Ovary (tissue), 3 donors: ENCODE results near the gene DNAJB14.

ENCODE experiments used
- CTCF ChIP-seq, 3 donors: fragments of 450-650 bp in 2 of 3; fragments of 200-600 bp in 1 of 3; IDR thresholded peaks; one replicate each; pipeline versions ENCODE4 v1.5.1 to v1.8.0; 2016 to 2022; ENCODE audit warnings: antibody characterized with exemption in 3 of 3, mild to moderate bottlenecking in 1 of 3
- POLR2A ChIP-seq: fragments of 450-650 bp; IDR thresholded peaks from one replicate; pipeline ENCODE4 v1.6.1; 2017; ENCODE audit warnings: antibody characterized with exemption, mild to moderate bottlenecking, moderate library complexity
- donor health status: DM: no; HTN: no; CAD: no.

DNA sequence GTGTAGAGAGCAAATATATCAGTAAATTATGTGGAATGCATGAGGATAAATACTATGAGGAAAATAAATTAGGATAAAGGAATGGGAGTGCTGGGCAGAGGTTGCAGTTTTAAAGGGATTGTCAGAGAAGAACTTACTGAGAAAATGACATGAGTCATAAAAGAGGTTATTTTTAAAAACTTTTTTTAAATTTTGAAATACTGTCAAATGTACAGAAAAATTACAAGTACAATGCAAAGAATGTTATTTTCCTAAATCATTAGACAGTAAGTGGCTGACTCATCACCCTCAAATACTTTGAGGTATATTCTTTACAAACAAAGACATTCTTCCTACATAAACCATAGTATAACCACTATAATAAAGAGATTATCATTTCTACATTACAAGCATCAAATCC lies 33.5 kb upstream of the DNAJB14 start:
- TF ChIP-seq CTCF (IDR thresholded peaks at IDR 0.05) (no peak), POLR2A (no peak)
